GM12878 (cell line): ENCODE data around the gene TMEM44.

Experiments used
- BCL3 ChIP-seq: IDR thresholded peaks from 2 replicates; pipeline ENCODE4 v1.6.1; 2011; ENCODE audit warnings: borderline replicate concordance, low read depth, mild to moderate bottlenecking, moderate library complexity, low read length; ENCODE audit not compliant: insufficient read depth, poor library complexity, severe bottlenecking
- CTCF ChIP-seq, 3 experiments: IDR thresholded peaks in 2 of 3; conservative IDR thresholded peaks in 1 of 3; 2 replicates each; pipeline ENCODE4 v1.5.1; 2011; ENCODE audit warnings: low read depth in 3 of 3, low read length in 3 of 3, mild to moderate bottlenecking in 3 of 3, control low read depth in 2 of 3, moderate library complexity in 2 of 3, inconsistent platforms in 1 of 3, mixed read lengths in 1 of 3; ENCODE audit not compliant: control insufficient read depth in 2 of 3, insufficient read depth in 1 of 3; ENCODE audit errors: extremely low read depth in 1 of 3
- EZH2 ChIP-seq: IDR thresholded peaks from 2 replicates; pipeline ENCODE4 v1.6.1; 2012; ENCODE audit warnings: low read depth, mild to moderate bottlenecking, control low read depth, inconsistent platforms, low read length, borderline replicate concordance; ENCODE audit not compliant: control insufficient read depth
- HDAC2 ChIP-seq: fragments of 200-600 bp; sonication (generic); IDR thresholded peaks from 2 replicates; pipeline ENCODE4 v1.6.1; 2017
- JUNB ChIP-seq: IDR thresholded peaks from 2 replicates; pipeline ENCODE4 v1.6.1; 2016; ENCODE audit warnings: antibody characterized with exemption, mild to moderate bottlenecking
- MAX ChIP-seq: IDR thresholded peaks from 2 replicates; pipeline ENCODE4 v1.6.1; 2012; ENCODE audit warnings: low read depth, low read length, improper control_type of control experiment
- RELA ChIP-seq: fragments of 450-650 bp; IDR thresholded peaks from 2 replicates; pipeline ENCODE4 v1.8.0; 2014; ENCODE audit warnings: borderline replicate concordance; ENCODE audit not compliant: partially characterized antibody
- SIN3A ChIP-seq: IDR thresholded peaks from 2 replicates; pipeline ENCODE4 v1.6.1; 2012; ENCODE audit warnings: low read depth, low read length, improper control_type of control experiment
- USF1 ChIP-seq: IDR thresholded peaks from 2 replicates; pipeline ENCODE4 v1.6.1; 2011; ENCODE audit warnings: borderline replicate concordance, low read depth, mild to moderate bottlenecking, moderate library complexity, mixed read lengths, low read length; ENCODE audit not compliant: insufficient read depth; ENCODE audit errors: extremely low read length
- USF2 ChIP-seq: IDR thresholded peaks from 2 replicates; pipeline ENCODE4 v1.6.1; 2011; ENCODE audit warnings: low read depth, low read length, improper control_type of control experiment, borderline replicate concordance
- ZBTB40 ChIP-seq: fragments of 450-650 bp; IDR thresholded peaks from 2 replicates; pipeline ENCODE4 v1.6.1; 2016; ENCODE audit warnings: mild to moderate bottlenecking, moderate library complexity, borderline replicate concordance

- no peak for TF ChIP-seq CTCF (IDR thresholded peaks at IDR 0.05 in 2 of 3, conservative IDR thresholded peaks at IDR 0.05 in 1 of 3; ENCODE audit: control insufficient read depth in 2 of 3, extremely low read depth in 1 of 3, insufficient read depth in 1 of 3, low read depth in 3 of 3, low read length in 3 of 3)
- TF ChIP-seq HDAC2: no peak
- no peak for TF ChIP-seq BCL3
- no peak for TF ChIP-seq USF2
- TF ChIP-seq EZH2: no peak
- TF ChIP-seq SIN3A: no peak
- no peak for TF ChIP-seq RELA
- TF ChIP-seq MAX: no peak
- TF ChIP-seq JUNB: no peak
- TF ChIP-seq USF1: no peak
- TF ChIP-seq ZBTB40: no peak
Observed at GRCh38 chr3:194661946-194662345, 28.7 kb upstream of the TMEM44 start.
